HG03066 (cell line): ENCODE results near the gene ENO1.
"Not testable (repeated sequence)": the region's sequence is repeated elsewhere in the genome, so short reads cannot be mapped to it uniquely, and the experiment has no call there.

Source experiments
- ATAC-seq: cut with Tn5 transposase; IDR thresholded peaks from one replicate; pipeline ENCODE4 v1.9.1; 2021; ENCODE audit warnings: low read depth; ENCODE audit not compliant: unreplicated experiment

Gene ENO1

DNA sequence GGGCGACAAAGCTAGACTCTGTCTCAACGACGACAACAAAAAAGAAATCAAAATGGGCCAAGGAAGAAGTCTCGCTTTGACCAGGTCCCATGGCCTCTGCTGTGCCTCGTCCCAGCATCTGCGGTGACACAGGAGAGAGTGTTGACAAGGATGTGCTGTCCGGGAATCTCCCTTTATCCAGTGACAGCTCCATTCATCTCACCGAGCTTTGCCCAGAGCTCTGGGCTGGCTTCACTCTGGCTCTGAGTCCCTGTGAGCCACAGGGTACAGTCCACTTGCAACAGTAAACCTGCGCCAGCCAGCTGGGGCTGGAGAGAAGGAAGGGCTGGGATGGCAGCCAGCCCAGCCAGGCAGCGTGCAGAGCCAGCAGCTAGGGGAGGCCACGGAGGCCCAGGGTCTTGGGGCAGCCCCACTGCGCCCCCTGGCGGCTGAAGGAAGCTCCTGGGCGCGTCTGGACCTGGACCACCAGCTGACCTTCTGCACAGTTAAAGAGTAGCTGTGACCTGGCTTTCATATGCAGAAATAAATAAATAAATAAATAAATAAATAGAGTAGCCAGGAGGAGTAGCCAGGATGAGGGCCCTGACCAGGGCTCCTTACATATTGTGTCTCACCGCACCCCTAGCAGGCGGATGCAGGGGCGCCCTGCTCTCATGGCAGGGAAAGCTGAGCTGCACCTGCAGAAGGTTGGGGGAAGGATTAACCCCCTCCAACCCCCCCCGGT is 29.7 kb downstream of the ENO1 start:
- ATAC-seq, result no peak

DNA sequence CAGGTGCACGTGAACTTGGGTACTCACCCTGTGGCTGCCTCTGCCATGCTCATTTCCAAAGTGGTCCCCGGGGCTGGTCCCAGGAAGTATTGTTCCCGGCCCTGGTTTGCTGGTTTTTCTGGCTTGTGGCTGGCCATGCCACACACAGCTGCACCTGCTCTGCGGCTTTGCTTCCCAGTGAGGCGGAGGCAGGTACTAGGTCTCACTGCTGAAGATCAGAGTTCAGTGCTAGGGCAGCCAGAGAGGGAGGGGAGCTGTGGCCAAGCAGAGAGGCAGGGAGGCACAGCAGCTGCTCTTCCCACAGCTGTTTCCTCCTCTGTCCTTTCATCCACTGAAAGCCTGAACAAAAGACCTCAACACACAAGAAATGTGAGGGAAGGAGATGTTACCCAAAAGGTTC is 30.5 kb downstream of the ENO1 start:
- no peak for ATAC-seq

DNA sequence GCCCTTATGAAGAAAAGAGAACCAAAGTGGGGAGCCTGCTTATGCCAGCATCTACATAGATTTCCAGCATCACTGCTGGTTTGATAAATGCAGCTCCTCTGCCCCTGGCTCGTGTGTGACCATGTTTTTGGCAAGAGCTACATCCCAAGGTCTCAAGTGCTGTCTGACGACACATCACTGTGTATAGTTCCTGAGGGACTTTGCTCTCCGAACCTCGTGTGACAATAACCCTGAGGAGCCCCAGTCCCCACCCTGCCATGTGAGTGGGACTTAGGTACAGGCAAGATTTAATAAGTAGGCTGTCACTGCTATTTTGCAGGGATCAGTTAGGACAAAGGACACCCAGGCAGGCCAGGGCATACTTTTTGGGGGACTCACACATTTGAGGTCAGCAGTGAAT is 32.2 kb downstream of the ENO1 start:
- no peak for ATAC-seq

DNA sequence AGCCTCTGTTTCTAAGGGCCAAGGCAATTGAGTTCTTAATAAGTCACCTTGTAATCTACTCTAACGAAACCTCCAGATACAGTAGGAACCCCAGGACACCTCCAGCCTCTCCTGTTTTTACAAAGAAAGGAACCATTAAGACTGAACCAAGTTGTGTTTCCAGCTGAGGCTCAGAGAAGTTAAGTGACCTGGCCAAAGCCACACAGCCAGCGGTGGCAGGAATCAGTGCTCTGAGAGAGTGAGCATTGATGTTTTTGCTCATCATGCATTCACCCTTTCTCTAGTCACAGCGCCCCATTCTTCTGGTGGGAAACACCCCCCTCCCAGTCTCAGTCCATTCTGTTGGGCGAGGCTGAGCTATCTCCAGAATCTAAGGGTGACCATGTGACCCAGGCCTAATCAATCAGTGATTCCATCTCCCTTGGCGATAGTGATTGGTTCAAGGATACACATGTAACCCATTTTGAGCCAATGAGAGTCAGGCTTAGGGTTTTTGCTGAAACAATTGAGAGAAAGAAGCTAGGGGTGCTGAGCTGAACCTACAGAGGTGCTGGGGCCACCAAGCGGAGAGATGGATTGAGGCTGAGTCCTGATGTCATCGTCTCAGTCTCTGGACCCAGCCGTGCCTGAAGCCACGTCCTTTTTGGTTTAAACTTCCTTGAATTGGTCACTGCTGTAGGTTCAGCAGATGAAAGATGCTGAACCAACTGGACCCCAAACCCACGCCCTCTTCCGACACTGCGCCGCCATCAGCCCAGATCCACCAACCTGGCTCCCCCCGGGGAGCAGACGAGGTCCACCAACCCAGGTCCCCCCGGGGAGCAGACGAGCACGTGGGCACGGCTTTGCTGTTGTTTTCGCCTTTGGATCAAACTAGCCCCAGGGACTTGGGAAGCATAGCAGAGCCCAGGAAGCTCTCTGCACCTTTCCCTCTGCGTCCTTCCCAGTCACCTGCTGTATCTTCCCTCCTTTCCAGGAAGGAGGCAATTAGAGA is 33.1 kb downstream of the ENO1 start:
- no peak for ATAC-seq

DNA sequence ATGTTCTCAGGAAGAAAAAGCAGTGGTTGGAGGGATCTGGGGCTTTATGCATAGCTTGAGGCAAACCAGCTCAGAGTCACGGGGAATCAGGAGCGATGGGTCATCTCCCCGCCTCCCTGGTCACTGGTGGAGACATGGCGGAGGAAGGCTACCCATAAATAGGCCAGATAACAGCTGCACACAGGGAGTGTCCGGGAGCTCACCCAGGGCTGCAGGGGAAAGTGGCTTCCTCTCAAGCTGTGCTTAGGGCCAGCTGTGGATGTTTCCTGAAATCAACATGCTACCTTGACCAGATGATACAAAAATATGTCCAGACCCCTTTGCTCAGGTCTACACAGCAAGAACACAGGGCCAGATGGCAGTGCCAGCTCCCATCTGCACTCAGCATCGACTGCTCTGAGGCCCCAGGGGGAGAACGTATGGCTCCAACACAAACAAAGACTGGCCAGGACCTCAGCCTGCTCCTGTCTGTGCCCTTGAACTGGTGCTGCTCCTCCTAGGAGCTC is 33.9 kb downstream of the ENO1 start:
- ATAC-seq, result no peak

DNA sequence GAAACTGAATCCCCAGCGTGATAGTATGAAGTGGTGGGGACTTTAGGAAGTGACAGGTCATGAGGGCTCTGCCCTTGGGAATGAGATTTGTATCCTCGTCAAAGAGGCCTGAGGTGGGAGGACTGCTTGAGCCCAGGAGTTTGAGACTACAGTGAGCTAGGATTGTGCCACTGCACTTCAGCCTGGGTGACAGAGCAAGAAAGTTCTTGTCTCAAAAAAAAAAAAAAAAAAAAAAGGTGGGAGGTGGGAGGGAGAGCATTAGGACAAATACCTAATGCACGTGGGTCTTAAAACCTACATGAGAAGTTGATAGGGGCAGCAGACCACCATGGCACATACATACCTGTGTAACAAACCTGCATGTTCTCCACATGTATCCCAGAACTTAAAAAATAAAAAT is 37.1 kb downstream of the ENO1 start:
- no peak for ATAC-seq

DNA sequence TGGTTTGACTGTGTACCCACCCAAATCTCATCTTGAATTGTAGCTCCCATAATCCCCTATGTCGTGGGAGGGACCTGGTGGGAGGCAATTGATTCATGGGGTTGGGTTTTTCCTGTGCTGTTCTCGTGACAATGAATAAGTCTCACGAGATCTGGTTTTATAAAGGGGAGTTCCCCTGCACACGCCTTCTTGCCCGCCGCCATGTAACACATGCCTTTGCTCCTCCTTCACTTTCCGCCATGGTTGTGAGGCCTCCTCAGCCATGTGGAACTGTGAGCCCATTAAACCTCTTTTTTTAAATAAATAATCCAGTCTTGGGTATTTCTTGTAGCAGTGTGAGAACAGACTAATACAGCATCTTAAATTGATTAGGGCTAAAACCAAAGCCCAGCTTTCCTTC is 38.5 kb downstream of the ENO1 start:
- ATAC-seq, result no peak

DNA sequence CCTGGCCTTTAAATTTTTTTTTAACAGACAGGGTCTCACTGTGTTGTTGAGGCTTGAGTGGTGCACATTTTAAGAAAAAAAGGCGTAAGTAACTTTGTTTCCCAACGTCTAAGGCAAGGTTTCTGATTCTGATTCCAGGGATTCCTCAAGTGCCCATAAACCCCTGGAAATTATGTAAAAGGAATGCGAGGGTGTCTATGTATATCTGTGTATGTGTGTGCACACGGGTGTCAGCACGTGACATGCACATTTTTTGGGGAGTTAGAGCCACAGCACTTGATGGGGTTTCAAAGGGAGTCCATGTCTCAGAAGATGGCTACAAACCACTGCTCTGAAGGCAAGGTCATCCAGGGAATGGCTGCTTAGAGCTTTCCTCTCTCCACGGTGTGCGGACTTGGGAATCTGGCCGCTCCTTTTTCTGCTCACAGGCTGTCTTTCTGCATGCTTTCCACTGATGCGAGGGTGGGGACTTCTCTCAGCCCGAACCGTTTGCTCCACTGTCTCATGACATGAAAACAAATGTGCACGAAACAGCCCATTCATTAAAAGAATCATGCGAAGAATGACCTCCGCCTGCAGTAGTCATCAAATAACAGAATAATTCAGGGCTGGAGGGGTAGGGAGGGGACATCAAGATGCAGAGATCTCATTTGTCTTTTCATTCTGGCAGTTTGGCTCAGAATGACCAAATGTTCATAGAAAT is 42.4 kb downstream of the ENO1 start:
- ATAC-seq, result no peak

DNA sequence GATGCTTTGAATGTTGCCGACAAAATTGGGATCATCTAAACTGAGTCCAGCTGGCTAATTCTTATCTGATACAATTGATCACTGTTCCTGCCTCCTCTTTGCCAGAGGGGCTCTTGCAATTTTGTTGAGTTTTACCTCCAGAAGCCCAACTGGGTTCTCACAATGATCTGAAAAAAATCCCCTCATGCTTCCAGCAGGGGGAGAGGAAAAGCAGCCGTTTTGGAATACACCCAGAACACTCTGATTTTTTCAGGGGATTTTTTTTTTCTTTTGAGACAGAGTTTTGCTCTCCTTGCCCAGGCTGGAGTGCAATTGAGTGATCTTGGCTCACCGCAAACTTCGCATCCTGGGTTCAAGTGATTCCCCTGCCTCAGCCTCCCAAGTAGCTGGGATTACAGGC is 47.1 kb downstream of the ENO1 start:
- no peak for ATAC-seq

DNA sequence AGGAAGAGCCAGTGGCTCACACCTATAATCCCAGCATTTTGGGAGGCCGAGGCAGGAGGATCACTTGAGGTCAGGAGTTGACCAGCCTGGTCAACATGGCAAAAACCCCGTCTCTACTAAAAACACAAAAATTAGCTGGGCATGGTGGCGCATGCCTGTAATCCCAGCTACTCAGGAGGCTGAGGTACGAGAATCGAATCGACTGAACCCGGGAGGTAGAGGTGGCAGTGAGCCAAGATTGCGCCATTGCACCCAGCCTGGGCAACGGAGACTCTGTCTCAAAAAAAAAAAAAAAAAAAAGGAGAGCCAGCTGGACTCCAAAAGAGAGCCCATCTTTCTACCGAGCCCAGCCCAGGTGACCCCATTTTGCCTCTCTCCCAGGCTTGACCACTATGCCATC is 47.8 kb downstream of the ENO1 start:
- not testable (repeated sequence) for ATAC-seq

DNA sequence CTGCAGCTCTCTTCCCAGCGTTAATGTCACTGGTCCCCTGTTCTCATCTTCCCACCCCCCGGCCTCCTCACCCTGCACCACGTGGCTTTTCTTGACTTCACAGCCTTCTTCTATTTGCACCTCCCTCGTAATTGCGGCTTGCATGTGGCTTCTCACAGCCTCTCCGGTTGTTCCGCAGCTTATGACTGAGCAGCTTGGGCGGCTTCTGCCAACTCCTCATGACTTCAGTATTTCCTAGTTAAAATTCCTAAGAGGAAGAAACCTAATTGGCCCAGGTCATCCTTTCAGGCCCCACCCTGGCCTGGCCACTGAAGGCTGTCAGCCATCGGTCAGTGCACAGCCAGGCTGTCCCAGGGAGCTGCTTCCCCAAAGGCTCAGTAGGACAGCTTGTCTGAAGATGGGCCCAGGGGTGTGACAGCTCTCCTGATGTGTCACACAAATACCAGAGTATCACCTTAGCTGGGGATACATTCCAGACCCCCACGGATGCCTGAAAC is 52.5 kb downstream of the ENO1 start:
- no peak for ATAC-seq

DNA sequence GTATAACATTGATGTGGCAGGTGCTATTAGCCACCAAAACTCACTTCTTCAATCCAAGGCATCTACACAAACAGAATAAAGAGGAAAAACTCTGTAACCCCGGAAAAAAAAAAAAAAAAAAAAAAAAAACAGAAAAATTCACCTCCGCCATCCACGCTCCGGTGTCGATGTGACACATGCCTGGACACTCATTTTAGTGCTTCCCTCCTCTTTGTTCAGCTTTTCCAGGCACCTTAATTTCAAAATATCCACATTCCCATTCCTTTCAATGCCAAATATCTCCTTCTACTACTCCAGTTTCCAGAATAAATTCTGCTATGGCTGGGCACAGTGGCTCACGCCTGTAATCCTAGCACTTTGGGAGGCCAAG is 55.2 kb downstream of the ENO1 start:
- no peak for ATAC-seq

DNA sequence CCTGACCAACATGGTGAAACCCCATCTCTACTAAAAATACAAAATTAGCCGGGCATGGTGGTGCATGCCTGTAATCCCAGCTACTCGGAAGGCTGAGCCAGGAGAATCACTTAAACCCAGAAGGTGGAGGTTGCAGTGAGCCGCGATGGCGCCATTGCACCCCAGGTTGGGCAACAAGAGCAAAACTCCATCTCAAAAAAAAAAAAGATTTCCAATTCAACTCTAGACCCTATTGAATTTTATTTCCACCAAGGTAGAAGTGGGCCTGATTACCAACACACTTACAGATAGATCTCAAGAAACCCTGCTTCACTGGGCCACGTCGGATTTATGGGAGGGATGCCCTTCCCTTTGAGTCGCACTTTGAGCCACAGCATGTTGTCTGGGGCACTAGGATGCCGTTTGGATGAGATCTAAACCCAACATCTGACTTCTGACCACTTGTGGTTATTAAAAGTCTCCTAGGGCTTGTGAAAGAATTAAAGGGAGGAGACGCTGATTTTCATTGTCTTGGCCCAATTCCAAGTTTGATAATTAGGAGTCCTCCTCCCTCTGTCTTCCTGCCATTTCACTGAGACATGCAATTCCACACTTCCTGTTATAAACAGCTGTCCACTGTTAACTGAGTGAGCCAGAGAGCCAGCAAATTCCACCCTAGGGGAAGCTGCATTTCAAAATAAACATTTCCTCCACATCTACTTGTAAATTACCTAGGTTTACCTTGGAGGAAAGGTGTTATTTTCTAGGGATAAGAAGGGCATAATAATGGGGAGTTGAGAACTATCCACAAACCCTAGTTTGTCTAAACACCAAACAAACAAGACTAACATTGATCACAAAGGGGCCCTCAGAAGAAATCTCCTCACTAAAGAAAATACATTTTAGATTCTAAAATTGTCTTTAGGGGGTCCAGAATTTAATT is 55.9 kb downstream of the ENO1 start:
- ATAC-seq, result no peak

DNA sequence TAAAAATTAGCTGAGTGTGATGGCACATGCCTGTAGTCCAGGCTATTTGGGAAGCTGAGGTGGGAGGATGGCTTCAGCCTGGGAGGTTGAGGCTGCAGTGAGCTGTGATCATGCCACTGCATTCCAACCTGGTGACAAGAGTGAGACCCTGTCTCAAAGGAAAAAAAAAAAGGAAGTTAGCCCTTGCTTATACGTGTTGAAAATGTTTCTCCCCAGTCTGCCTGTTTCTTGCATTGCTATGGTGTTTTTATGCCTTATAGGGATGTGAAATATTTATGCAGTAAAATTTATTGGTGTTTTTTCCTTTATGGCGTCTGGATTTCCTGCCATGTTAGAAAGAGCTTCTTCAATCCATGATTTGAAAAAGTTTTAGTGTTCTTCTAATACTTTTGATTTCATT is 57.4 kb downstream of the ENO1 start:
- no peak for ATAC-seq

DNA sequence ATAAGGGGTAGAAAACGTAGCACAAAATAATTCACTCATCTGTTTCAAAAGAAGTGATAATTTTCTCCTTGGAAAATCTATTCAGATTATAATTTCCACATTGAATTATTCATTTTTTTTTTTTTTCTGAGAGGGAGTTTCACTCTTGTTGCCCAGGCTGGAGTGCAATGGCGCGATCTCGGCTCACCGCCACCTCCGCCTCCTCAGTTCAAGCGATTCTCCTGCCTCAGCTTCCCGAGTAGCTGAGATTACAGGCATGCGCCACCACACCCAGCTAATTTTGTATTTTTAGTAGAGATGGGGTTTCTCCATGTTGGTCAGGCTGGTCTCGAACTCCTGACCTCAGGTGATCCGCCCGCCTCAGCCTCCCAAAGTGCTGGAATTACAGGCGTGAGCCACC is 59.7 kb downstream of the ENO1 start:
- not testable (repeated sequence) for ATAC-seq

DNA sequence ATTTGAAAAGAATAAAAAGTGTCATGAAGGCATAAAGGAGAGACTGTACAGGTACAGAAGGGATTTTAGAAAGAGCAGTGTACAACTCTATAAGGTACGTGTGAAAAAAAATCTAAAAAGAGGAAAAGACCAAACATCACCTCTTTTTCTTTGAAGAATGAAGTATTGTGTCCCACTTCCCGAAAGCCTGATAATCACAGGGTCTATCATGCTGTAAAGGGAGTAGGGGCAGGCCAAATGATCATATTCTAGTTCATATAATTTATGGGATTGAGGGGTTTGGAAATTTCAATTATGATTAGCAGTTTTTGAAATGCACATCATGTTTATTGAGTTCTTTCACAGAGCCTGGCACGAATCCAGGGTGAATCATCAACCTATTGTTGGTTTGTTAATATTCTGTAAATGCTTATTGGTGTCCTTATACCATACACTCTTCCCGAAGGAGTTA is 60.1 kb downstream of the ENO1 start:
- no peak for ATAC-seq

DNA sequence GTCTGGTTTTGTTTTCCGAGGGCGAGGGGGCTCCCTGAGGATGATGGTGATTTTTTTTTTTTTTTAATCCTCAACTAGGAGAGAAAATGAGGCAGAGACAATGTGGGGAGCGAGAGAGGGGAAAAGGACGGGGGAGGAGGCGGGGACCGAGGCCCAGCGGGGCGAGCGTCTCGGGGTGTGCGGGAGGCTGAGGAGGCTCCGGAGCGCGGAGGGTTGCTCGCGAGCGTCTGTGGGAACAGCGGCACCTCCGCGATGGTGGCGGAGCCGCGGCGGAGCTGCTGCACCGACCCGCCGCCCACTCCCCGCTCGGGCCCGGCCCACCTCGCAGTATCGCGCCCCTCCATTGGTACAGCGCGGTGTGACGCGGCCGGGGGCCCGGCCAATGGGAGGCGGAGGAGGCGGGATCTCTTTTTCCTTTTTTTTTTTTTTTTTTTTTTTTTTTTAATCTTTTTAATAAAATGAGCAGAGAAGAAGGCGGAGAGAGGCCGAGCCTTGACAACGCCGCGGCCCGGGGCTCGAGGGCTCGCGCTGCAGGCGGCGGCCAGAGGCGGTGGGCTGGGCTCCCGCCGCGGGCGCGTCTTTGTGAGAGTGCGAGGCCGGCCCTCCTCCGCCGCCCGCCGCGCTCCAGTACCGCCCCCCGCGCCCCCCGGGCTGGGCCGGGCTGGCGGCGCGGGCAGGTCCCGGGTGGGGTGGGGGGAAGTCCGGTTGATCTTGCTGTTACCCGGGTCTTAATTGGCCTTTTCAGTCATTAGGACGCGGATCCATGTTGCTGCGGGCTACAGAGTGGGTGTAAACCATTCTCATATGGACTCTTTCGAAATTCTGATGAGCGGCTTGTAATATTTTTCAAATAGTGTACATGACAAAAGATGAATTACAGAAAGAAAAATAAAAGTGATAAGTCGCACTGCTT is 60.8 kb downstream of the ENO1 start, which contains the start of gene RERE:
Gene RERE, minus strand, starts transcription at position 229 of the 913 bp plus-strand sequence.
- ATAC-seq, result peak; percentile 89

DNA sequence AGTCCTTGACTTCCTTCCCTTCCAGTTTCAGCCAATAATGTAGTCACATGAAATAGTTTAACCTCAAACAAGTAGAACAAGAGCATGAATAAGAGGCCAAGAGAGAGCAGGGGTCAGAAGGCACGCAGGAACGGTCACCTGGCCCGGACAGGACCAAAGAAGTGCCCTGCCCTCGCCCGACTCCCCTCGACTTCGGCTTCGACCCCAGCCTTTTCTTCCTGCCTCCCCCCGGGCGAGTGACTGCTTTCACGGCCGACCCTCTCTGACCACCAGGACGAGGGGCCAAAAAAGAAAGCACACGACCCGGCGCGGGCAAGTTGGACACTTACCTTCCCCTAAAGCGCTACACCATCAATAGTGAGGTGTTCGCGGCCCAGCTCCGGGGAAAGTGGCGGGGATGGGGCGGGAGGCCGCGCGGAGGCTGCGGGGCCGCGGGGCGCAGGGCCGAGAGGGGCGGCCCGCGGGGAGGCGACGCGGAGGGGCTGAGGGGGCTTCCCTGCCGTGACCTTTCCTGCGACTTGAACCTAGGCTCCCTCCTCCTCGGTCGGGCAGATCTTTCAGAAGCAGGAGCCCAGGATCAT is 61.6 kb downstream of the ENO1 start:
- ATAC-seq, result peak; percentile 30
